HG02885 (cell line): ENCODE results near the gene ITGB3.
A peak's percentile ranks its signal among the peaks of the same experiment; 100 is the strongest.
"Not testable (repeated sequence)": the region's sequence is repeated elsewhere in the genome, so short reads cannot be mapped to it uniquely, and the experiment has no call there.

ENCODE experiments used
- ATAC-seq: cut with Tn5 transposase; IDR thresholded peaks from one replicate; pipeline ENCODE4 v1.9.1; 2021; ENCODE audit warnings: mild to moderate bottlenecking; ENCODE audit not compliant: unreplicated experiment, poor library complexity

Gene ITGB3

GRCh38 chr17:47253541-47254402 lies at the start of gene ITGB3:
ITGB3 (plus strand) TSS chr17:47253827; CDS start chr17:47253862, 35 bp downstream.
- peak; percentile 85 for ATAC-seq

- no peak for ATAC-seq
These were observed 49.5 kb upstream of the ITGB3 start for GRCh38 chr17:47203984-47204721.

- peak; percentile 66 for ATAC-seq
These were observed 48.8 kb upstream of the ITGB3 start for GRCh38 chr17:47204722-47205418.

- peak; percentile 36 for ATAC-seq
These were observed 48.1 kb upstream of the ITGB3 start for GRCh38 chr17:47205419-47205963.

- no peak for ATAC-seq
These were observed 46.2 kb upstream of the ITGB3 start for GRCh38 chr17:47207143-47208067.

- ATAC-seq, result no peak
These were observed 44.7 kb upstream of the ITGB3 start, which contains the start of gene MYL4 for GRCh38 chr17:47208744-47209488. MYL4 (plus strand) TSS chr17:47209348; CDS start chr17:47209423, 75 bp downstream.

GRCh38 chr17:47209499-47209898 lies 44.1 kb upstream of the ITGB3 start:
- ATAC-seq, result no peak

- no peak for ATAC-seq
These were observed 43.5 kb upstream of the ITGB3 start for GRCh38 chr17:47210105-47210504.

- no peak for ATAC-seq
These were observed 42.8 kb upstream of the ITGB3 start for GRCh38 chr17:47210779-47211178.

GRCh38 chr17:47212458-47212857 lies 41.2 kb upstream of the ITGB3 start:
- ATAC-seq, result no peak

GRCh38 chr17:47213540-47213939 lies 40.1 kb upstream of the ITGB3 start:
- ATAC-seq, result no peak

- no peak for ATAC-seq
These were observed 38.7 kb upstream of the ITGB3 start for GRCh38 chr17:47214931-47215330.

GRCh38 chr17:47216821-47217220 lies 36.8 kb upstream of the ITGB3 start:
- not testable (repeated sequence) for ATAC-seq

GRCh38 chr17:47217279-47217678 lies 36.3 kb upstream of the ITGB3 start:
- ATAC-seq, result not testable (repeated sequence)

GRCh38 chr17:47218896-47219430 lies 34.7 kb upstream of the ITGB3 start:
- ATAC-seq, result no peak

- ATAC-seq, result no peak
These were observed 33.8 kb upstream of the ITGB3 start for GRCh38 chr17:47219621-47220475.

- no peak for ATAC-seq
These were observed 33.1 kb upstream of the ITGB3 start for GRCh38 chr17:47220531-47220999.
